ENCODE measurements around the gene MAGI2. TPM values are rescaled to one million over a fixed set of nuclear protein-coding genes. Genes with fewer than 3 reads are reported as not detected.
"Not testable (repeated sequence)": the region's sequence is repeated elsewhere in the genome, so short reads cannot be mapped to it uniquely, and the experiment has no call there.

The MAGI2 gene
- total RNA-seq, 1 donor from 2014 or later: 0.10 TPM

DNA sequence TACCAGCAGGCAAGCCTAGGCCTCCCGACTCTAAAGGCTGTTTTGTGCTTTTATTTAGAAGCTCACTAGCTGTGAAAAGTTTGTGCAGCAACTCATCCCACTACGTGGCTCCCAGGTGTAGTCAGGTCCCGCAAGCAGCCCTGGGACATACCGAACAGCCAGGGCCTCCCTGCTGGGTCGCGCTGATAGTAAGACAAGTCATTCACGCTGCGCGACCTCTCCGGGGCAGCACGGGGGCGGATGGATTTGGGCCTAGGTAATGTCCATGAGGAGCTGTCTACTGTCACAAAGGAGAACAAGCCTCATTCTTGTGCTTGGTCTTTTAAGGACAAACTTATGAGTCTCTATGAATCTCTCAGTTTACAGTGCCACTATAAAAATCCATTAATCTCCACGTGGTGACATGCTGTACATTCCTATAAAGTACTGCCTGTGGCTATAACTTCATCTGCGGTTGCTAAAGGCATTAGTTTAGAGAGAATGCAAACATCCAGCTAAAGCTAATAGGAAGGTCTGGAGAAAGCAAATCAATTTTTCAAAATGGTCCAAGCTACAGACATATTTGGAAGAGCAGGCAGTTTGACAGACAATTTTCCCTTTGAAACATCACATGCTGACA is 1108.1 kb downstream of the MAGI2 start:
- DNase-seq (ENCODE audit: low spot score): no peak
- no peaks in the 10 kb centered on the region for H3K9me3 Mint-ChIP-seq
- H3K4me1 Mint-ChIP-seq (ENCODE audit: low read depth): no peaks in the 10 kb centered on the region

DNA sequence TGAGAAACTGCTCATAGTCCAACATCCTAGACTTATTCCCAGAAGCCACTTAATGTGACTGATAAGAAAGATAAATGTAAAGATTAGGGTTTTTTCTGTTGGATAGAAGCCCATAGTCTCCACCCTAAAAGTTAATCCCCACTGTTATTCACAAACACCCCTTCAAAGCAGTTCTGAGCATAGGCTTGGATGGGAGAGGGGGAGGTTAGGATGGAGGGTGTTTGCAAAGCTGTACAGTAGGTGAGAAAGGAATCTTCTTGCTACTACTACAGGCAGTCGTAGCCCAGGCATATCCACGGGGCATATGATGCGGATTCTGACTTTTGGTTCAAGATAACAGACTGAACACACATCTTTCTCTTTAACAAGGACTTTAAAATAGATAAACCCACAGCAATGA is 1119.0 kb downstream of the MAGI2 start:
- no peaks in the 10 kb centered on the region for H3K9me3 Mint-ChIP-seq
- no peak overlapping the region for H3K27ac Mint-ChIP-seq
- no peaks in the 10 kb centered on the region for H3K4me1 Mint-ChIP-seq (ENCODE audit: low read depth)
- H3K36me3 Mint-ChIP-seq (ENCODE audit: low read depth): no peaks in the 10 kb centered on the region
- H3K27me3 Mint-ChIP-seq (ENCODE audit: insufficient read depth): no peaks in the 10 kb centered on the region
- no peak for DNase-seq (ENCODE audit: low spot score)
- intact Hi-C loops (cut with micrococcal nuclease): no loop called here
- H3K4me3 Mint-ChIP-seq: no peak overlapping the region

More for the DNA sequence above, 1108.1 kb downstream of the MAGI2 start:
- Mint-ChIP-seq H3K4me3 (no peak overlapping the region), H3K27me3 (ENCODE audit: insufficient read depth) (no peaks in the 10 kb centered on the region), H3K36me3 (ENCODE audit: low read depth) (no peaks in the 10 kb centered on the region), H3K27ac (no peak overlapping the region)
- intact Hi-C loops (cut with micrococcal nuclease): no loop called here

DNA sequence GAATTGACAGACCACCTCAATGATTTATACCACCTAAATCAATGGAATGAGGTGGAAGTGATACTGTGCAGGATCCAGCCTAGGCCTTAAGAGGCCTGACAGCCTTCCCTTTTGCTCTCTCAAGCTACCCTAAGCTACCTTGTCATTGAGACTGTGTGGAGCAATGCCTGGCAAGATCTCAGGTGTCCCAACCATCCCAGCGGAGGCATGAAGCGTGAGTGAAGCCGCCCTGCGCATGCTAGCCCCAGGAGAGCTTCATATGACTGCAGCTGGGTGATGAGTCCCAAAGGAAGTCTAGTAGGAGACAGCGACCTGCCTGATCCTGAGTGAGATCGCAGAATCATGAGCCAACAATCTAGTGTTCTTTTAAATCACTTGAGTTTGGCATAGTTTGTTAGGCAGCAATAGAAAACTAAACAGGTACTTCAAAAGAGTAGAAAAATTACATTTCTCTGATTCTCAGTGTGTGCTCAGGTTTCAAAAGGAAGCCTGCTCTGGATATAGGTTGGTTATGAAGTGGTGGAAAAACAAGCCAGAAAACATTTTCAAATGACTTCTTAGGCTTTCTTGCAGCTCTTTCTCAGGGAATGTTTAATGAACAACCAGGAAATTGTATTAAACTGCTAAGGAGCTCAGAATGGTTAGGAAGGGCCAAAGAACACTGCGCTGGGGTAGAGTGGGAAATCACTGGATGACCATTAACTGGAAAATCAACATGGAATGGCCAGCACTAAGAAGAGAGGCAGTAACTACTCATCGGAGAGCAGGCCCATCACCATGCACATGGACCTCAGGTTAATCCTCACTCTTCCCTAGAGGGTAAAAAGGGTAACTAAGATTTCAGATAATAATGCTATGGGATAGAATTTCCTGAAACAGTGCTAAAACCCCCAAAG is 1119.7 kb downstream of the MAGI2 start:
- Mint-ChIP-seq H3K36me3 (ENCODE audit: low read depth) (no peaks in the 10 kb centered on the region), H3K4me1 (ENCODE audit: low read depth) (no peaks in the 10 kb centered on the region), H3K27ac (no peak overlapping the region), H3K27me3 (ENCODE audit: insufficient read depth) (no peaks in the 10 kb centered on the region), H3K4me3 (no peak overlapping the region), H3K9me3 (no peaks in the 10 kb centered on the region)
- intact Hi-C loops (cut with micrococcal nuclease): no loop called here
- no peak for DNase-seq (ENCODE audit: low spot score)

DNA sequence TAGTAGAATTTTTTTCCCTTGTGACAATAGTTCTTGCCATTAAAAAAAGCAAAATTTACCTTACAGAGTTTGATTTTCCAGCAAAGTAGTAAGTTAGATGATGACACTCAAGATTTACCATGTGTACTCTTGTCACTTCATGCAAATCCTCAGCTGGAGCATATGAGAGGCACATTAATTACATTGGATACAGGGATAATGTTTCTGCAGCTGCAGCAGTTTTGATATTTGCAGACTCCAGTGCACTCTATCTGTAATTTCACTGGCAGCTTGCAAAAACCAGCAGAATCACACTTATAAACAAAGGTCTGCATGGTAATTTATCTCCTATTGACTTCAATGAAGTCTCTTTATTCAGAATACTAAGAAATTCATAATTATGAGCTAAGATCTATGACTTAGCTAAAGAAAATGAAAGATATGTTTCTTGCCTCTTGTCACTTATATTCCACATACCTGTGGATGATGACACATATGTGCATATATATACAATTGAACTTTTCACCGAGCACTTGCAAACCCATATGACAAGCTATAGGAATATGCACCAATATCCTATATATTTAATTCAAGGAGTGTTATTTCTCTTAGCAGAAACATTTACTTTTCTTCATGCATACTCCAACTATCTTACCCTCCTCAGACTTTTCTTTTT is 1124.3 kb downstream of the MAGI2 start:
- intact Hi-C loops (cut with micrococcal nuclease): no loop called here
- DNase-seq (ENCODE audit: low spot score): no peak
- Mint-ChIP-seq H3K4me1 (ENCODE audit: low read depth) (no peaks in the 10 kb centered on the region), H3K27ac (no peak overlapping the region), H3K27me3 (ENCODE audit: insufficient read depth) (no peaks in the 10 kb centered on the region), H3K9me3 (no peaks in the 10 kb centered on the region), H3K4me3 (no peak overlapping the region), H3K36me3 (ENCODE audit: low read depth) (no peaks in the 10 kb centered on the region)

DNA sequence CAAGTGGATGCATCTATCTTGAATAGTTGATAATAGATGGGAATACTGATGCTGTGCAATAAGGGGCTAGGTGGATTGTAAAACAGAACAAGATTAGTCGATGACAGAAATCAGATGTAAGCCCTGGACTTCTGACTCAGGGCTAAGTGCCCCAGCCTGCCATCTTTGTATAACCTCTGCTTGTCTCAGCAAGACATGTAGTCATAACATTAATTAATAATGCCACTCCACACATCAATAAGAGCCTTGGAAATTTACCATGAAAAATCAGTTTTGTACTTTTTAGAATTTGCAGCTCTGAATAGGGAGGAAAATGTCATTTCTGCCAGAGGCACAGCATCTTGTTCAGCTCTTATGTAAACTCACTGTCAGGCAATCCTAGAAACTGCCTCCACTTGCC is 1125.7 kb downstream of the MAGI2 start:
- Mint-ChIP-seq H3K36me3 (ENCODE audit: low read depth) (no peaks in the 10 kb centered on the region), H3K27me3 (ENCODE audit: insufficient read depth) (no peaks in the 10 kb centered on the region), H3K4me3 (no peak overlapping the region), H3K4me1 (ENCODE audit: low read depth) (no peaks in the 10 kb centered on the region), H3K9me3 (no peaks in the 10 kb centered on the region), H3K27ac (no peak overlapping the region)
- no peak for DNase-seq (ENCODE audit: low spot score)
- intact Hi-C loops (cut with micrococcal nuclease): no loop called here

DNA sequence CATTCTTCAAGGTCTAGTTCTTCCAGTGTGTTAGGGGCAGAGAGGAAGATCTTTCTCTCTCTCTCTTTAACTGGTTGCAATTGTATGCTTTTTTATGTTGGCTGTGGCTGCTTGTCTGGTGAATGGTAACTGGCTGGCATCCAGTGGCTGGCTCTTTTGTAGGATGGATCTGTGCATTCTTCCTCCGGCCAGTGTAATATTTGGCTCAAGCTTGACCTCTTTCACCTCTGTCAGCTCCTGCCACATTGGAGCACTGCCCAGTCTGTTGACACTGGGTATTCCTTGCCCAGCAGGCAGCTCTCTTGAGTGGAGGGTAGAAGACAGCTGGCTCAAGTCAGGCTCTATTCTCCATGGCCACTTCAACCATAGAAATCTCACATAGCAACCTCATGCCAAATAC is 1126.6 kb downstream of the MAGI2 start:
- Mint-ChIP-seq H3K9me3 (peaks cover 4% of the 10 kb centered on the region), H3K36me3 (ENCODE audit: low read depth) (no peaks in the 10 kb centered on the region), H3K27ac (no peak overlapping the region), H3K27me3 (ENCODE audit: insufficient read depth) (no peaks in the 10 kb centered on the region), H3K4me1 (ENCODE audit: low read depth) (no peaks in the 10 kb centered on the region), H3K4me3 (no peak overlapping the region)
- intact Hi-C loops (cut with micrococcal nuclease): no loop called here
- DNase-seq (ENCODE audit: low spot score): no peak

DNA sequence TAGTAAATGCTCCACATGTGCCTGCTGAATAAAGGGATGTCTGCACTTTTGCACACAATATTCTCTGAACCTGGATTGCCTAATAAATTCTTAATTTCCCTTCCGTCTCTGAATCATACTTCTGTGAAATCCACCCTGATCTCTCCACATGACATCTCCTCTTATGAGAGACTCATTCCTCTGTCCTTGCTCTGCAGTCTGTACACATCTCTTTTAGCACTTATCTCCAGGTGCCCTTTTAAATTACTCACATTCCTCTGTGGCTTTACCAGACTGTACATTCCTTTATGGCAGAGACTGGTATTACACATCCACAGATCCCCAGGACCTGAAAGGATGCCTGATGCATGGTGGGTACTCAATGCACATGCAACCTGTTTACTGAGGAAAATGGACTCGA is 1127.3 kb downstream of the MAGI2 start:
- intact Hi-C loops (cut with micrococcal nuclease): no loop called here

DNA sequence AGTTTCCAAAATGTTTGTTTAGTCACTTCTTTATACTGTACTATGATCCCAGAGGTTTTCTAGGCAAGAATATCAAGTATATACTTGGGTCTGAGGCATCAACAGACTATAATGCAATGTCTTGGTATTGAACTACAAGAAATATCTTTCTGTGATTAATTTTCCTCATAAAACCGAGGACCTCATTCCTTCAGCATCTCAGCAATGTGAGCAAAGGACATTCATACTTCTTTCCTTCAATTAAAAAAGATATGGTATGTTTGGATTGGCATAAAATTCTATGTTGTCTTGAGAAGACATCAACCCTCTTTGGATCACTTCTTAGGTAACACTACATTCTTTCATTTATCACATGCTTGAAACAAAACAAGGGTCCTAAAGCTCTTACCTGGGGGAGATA is 1130.3 kb downstream of the MAGI2 start:
- no peak overlapping the region for H3K27ac Mint-ChIP-seq
- no peaks in the 10 kb centered on the region for H3K27me3 Mint-ChIP-seq (ENCODE audit: insufficient read depth)
- no peak overlapping the region for H3K4me3 Mint-ChIP-seq
- no peak for DNase-seq (ENCODE audit: low spot score)
- peaks cover 4% of the 10 kb centered on the region for H3K9me3 Mint-ChIP-seq
- no peaks in the 10 kb centered on the region for H3K36me3 Mint-ChIP-seq (ENCODE audit: low read depth)
- H3K4me1 Mint-ChIP-seq (ENCODE audit: low read depth): no peaks in the 10 kb centered on the region
- intact Hi-C loops (cut with micrococcal nuclease): no loop called here

More for the DNA sequence above, 1127.3 kb downstream of the MAGI2 start:
- H3K4me1 Mint-ChIP-seq (ENCODE audit: low read depth): no peaks in the 10 kb centered on the region
- H3K36me3 Mint-ChIP-seq (ENCODE audit: low read depth): no peaks in the 10 kb centered on the region
- H3K9me3 Mint-ChIP-seq: peaks cover 4% of the 10 kb centered on the region
- DNase-seq (ENCODE audit: low spot score): no peak
- H3K27ac Mint-ChIP-seq: no peak overlapping the region
- no peaks in the 10 kb centered on the region for H3K27me3 Mint-ChIP-seq (ENCODE audit: insufficient read depth)
- no peak overlapping the region for H3K4me3 Mint-ChIP-seq

DNA sequence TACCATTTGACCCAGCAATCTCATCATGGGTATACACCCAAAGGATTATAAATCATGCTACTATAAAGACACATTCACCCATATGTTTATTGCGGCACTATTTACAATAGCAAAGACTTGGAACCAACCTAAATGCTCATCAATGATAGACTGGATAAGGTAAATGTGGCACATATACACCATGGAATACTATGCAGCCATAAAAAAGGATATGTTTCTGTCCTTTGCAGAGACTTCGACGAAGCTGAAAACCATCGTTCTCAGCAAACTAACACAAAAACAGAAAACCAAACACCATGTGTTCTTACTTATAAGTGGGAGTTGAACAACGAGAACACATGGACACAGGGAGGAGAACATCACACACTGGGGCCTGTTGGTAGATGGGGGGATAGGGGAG is 1131.2 kb downstream of the MAGI2 start:
- H3K4me3 Mint-ChIP-seq; H3K9me3 Mint-ChIP-seq; H3K27me3 Mint-ChIP-seq (ENCODE audit: insufficient read depth); H3K27ac Mint-ChIP-seq; H3K4me1 Mint-ChIP-seq (ENCODE audit: low read depth); H3K36me3 Mint-ChIP-seq (ENCODE audit: low read depth); DNase-seq (ENCODE audit: low spot score); intact Hi-C loops (cut with micrococcal nuclease): not testable (repeated sequence)

DNA sequence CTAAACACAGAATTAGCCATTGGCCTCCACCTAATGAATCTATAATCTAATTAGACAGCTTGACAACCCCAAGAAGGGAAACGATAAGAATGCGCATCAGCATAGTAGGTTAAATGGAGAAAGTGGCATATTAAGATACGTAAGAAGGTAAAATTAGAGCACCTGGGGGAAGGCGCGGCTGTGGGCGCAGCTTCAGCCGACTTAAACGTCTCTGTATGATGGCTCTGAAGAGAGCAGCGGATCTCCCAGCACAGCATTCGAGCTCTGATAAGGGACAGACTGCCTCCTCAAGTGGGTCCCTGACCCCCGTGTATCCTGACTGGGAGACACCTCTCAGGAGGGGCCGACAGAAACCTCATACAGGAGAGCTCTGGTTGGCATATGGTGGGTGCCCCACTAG is 1136.1 kb downstream of the MAGI2 start:
- no peaks in the 10 kb centered on the region for H3K27me3 Mint-ChIP-seq (ENCODE audit: insufficient read depth)
- H3K27ac Mint-ChIP-seq: no peak overlapping the region
- DNase-seq (ENCODE audit: low spot score): no peak
- no peaks in the 10 kb centered on the region for H3K4me1 Mint-ChIP-seq (ENCODE audit: low read depth)
- no peak overlapping the region for H3K4me3 Mint-ChIP-seq
- intact Hi-C loops (cut with micrococcal nuclease): no loop called here
- no peaks in the 10 kb centered on the region for H3K36me3 Mint-ChIP-seq (ENCODE audit: low read depth)
- H3K9me3 Mint-ChIP-seq: peaks cover 3% of the 10 kb centered on the region

DNA sequence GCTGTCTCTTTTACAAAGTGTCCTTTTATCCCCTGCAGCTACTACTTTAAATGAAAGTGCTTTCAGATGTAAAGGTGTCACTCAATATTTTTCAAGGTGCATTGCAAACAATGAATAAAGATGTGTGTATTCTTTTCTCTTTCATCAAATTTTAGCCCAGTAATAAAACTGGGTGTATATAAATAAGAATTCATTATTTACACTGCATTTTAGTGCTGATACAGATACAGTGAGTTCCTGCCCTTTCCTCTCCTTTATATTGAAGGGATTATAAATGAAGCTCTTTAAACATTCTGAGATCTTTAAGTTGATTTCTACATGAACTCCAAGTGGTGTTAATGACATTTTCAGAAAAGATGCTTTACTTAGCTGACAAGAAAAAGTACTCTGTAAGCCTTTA is 1137.4 kb downstream of the MAGI2 start:
- intact Hi-C loops (cut with micrococcal nuclease): no loop called here
- Mint-ChIP-seq H3K27ac (no peak overlapping the region), H3K9me3 (no peaks in the 10 kb centered on the region), H3K4me1 (ENCODE audit: low read depth) (no peaks in the 10 kb centered on the region), H3K4me3 (no peak overlapping the region), H3K36me3 (ENCODE audit: low read depth) (no peaks in the 10 kb centered on the region), H3K27me3 (ENCODE audit: insufficient read depth) (no peaks in the 10 kb centered on the region)
- DNase-seq (ENCODE audit: low spot score): no peak

DNA sequence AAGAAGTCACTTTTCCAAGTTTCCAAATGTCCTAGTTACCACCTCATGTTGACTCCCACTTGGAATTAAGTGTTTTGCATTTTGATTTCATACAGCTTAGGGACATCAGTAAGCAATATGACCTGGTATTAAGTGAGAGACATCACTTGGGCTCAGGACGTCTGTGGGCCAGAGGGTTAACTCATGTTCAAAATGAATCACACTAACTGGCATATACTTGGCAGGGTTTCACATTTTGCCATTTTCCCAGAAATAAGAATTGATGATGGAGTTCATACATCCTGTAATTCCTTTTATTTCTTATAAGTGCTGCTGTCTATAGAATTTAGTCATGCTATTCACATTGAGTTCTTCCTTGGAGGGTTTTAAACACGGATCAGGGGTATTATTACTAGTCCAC is 1138.3 kb downstream of the MAGI2 start:
- no peak overlapping the region for H3K4me3 Mint-ChIP-seq
- no peaks in the 10 kb centered on the region for H3K27me3 Mint-ChIP-seq (ENCODE audit: insufficient read depth)
- intact Hi-C loops (cut with micrococcal nuclease): no loop called here
- no peak for DNase-seq (ENCODE audit: low spot score)
- no peaks in the 10 kb centered on the region for H3K9me3 Mint-ChIP-seq
- no peak overlapping the region for H3K27ac Mint-ChIP-seq
- no peaks in the 10 kb centered on the region for H3K36me3 Mint-ChIP-seq (ENCODE audit: low read depth)
- H3K4me1 Mint-ChIP-seq (ENCODE audit: low read depth): no peaks in the 10 kb centered on the region

DNA sequence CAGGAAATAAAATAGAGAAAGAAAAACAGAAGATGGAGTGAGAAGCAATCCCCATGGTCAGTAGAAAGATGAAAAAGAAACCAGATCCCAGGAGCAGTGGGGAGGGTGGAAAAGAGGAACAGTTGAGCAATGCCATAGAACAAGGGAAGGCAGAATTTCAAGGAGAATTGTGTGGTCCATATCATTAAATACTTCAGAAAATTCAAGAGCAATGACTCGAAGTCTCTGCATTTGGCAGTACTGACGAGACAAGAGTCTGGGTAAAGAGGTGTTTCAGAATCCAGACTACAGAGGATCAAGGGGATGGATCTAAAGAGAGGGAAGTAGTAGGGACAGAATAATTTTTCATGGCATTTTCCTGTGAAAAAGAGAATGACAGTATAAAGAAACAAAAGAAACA is 1142.3 kb downstream of the MAGI2 start:
- Mint-ChIP-seq H3K4me1 (ENCODE audit: low read depth) (no peaks in the 10 kb centered on the region), H3K27me3 (ENCODE audit: insufficient read depth) (no peaks in the 10 kb centered on the region), H3K4me3 (no peak overlapping the region), H3K9me3 (no peaks in the 10 kb centered on the region), H3K36me3 (ENCODE audit: low read depth) (no peaks in the 10 kb centered on the region), H3K27ac (no peak overlapping the region)
- no peak for DNase-seq (ENCODE audit: low spot score)
- intact Hi-C loops (cut with micrococcal nuclease): no loop called here

Data from activated T-helper 1 cell treated with anti-CD3 and anti-CD28 coated beads, Interleukin-12 subunit alpha, Interleukin-12 subunit beta, Interleukin-2, Interleukin-4 antibody, amounts not matched to agents 30 ng/mL and 10 ng/mL and 1 ng/mL, durations not matched to agents 14 hours and 24 hours and 36 hours (primary cell).